Mesothelial cell of epicardium (in vitro differentiated cells): ENCODE measurements around the gene OPN1LW. TPM values are rescaled to one million over a fixed set of nuclear protein-coding genes. Genes with fewer than 3 reads are reported as not detected.
"Not testable (repeated sequence)": the region's sequence is repeated elsewhere in the genome, so short reads cannot be mapped to it uniquely, and the experiment has no call there.

ENCODE experiments used
- DNase-seq, 2 experiments: peaks; one replicate each; pipeline ENCODE4 v3.0.0; 2021; ENCODE audit warnings: low spot score in 2 of 2; ENCODE audit not compliant: unreplicated experiment in 2 of 2
- H3K27ac Mint-ChIP-seq: 2 replicates; pipeline ENCODE4 v1.8.0; 2021; ENCODE audit warnings: mixed read lengths
- H3K27me3 Mint-ChIP-seq: 2 replicates; pipeline ENCODE4 v1.8.0; 2021; ENCODE audit warnings: low read depth, mixed read lengths
- H3K36me3 Mint-ChIP-seq: 2 replicates; pipeline ENCODE4 v1.8.0; 2021; ENCODE audit warnings: mixed read lengths
- H3K4me1 Mint-ChIP-seq: 2 replicates; pipeline ENCODE4 v1.8.0; 2021; ENCODE audit warnings: mixed read lengths
- H3K4me3 Mint-ChIP-seq: 2 replicates; pipeline ENCODE4 v1.8.0; 2021; ENCODE audit warnings: mild to moderate bottlenecking, moderate library complexity, mixed read lengths
- H3K9me3 Mint-ChIP-seq: 2 replicates; pipeline ENCODE4 v1.8.0; 2021; ENCODE audit warnings: mixed read lengths
- CTCF ChIP-seq: fragments of 200-600 bp; sonication (generic); IDR thresholded peaks from one replicate; pipeline ENCODE4 v1.5.0; 2021; ENCODE audit warnings: antibody characterized with exemption; ENCODE audit not compliant: unreplicated experiment
- total RNA-seq: library from RNA; stranded (reverse); gene quantifications from 3 replicates; pipeline ENCODE4 v1.2.1, GENCODE V29; 2021

The OPN1LW gene
- total RNA-seq: not detected in 3 replicates

GRCh38 chrX:154144010-154144409 lies at the start of gene OPN1LW:
OPN1LW (plus strand) TSS chrX:154144243; CDS start chrX:154144284, 41 bp downstream.
- not testable (repeated sequence) for H3K4me3 Mint-ChIP-seq, H3K27ac Mint-ChIP-seq, H3K36me3 Mint-ChIP-seq, H3K4me1 Mint-ChIP-seq, DNase-seq, H3K27me3 Mint-ChIP-seq
- peaks cover 15% of the 10 kb centered on the region for H3K9me3 Mint-ChIP-seq

DNA sequence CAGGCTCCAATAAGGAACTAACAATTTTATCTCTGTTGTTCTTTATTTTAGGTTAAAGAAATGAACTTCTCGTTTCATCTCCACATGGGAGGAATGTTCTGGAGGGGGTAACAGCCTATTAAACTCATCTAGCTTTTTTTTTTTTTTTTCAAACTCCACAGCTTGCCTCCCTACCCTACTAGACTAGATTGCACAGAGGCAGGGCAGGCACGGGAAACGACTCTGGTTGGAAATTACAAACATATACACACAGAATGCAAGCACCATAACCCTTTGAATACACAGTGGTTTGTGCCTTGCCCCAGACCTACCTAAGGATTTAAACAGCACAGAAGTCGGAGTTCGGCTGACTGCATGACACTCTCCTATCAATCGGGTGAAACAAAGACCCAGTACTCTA lies 49.2 kb upstream of the OPN1LW start:
- peaks cover 4% of the 10 kb centered on the region for H3K36me3 Mint-ChIP-seq
- TF ChIP-seq CTCF: no peak
- DNase-seq: no peak
- peak overlapping the region; percentile 76 for H3K4me3 Mint-ChIP-seq
- no peaks in the 10 kb centered on the region for H3K9me3 Mint-ChIP-seq
- peak overlapping the region; percentile 54 for H3K27ac Mint-ChIP-seq
- H3K4me1 Mint-ChIP-seq: peaks cover 44% of the 10 kb centered on the region
- H3K27me3 Mint-ChIP-seq: no peaks in the 10 kb centered on the region

DNA sequence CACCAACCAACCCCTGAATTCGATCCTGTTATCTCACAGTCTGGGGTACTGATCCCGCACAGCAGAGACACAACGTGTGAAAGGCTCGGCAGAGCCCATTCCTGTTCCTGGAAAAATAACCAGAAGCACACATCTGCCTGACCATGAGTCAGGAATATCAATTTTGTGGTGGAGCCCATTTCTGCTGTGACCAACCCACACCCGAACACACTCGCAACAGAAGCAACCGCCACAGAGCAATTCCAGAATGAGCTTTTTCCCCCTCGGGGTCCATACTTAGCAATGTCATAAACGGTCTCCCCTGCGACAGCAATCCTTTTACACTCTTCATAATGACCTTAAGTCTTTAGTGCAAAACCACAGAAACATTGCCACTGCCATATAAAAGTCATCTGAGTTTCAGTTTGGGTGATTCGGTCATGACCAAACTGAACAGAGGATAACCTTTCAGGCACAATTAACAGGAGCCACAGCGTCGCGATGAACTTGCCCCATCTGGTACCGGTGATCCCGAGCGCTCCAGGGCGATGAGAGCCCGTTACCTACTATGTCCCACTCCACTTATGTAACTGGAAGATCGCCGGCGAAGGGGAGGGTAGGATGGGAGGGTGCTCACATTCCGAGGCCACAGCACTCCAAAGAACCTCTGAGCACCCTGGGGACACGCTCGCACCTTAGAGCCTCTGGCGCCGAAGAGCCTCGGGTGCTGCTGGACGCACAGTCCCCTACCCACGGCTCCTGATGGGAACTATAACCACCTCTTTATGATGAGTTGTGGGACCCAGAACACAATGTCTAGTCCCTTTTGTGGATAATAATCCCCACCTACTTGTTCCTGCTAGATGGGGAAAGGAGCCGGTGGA lies 47.7 kb upstream of the OPN1LW start:
- H3K27me3 Mint-ChIP-seq: peaks cover 3% of the 10 kb centered on the region
- DNase-seq: no peak
- peak overlapping the region; percentile 76 for H3K4me3 Mint-ChIP-seq
- TF ChIP-seq CTCF: no peak
- H3K36me3 Mint-ChIP-seq: no peaks in the 10 kb centered on the region
- peaks cover 44% of the 10 kb centered on the region for H3K4me1 Mint-ChIP-seq
- no peaks in the 10 kb centered on the region for H3K9me3 Mint-ChIP-seq
- peak overlapping the region; percentile 89 for H3K27ac Mint-ChIP-seq

GRCh38 chrX:154097003-154097588 lies 46.9 kb upstream of the OPN1LW start:
- Mint-ChIP-seq H3K9me3 (peaks cover 4% of the 10 kb centered on the region), H3K36me3 (no peaks in the 10 kb centered on the region), H3K27ac (peak overlapping the region; percentile 89), H3K4me3 (peak overlapping the region; percentile 76), H3K4me1 (peaks cover 43% of the 10 kb centered on the region), H3K27me3 (peaks cover 3% of the 10 kb centered on the region)
- TF ChIP-seq CTCF: no peak
- DNase-seq: peak; percentile 77 to 78

GRCh38 chrX:154097589-154098541 lies 46.2 kb upstream of the OPN1LW start, which contains the start of gene MECP2:
MECP2 (minus strand) TSS chrX:154097717.
- TF ChIP-seq CTCF: no peak
- H3K9me3 Mint-ChIP-seq: peaks cover 6% of the 10 kb centered on the region

More at GRCh38 chrX:154097589-154098541, 46.2 kb upstream of the OPN1LW start, which contains the start of gene MECP2:
- H3K36me3 Mint-ChIP-seq: no peaks in the 10 kb centered on the region
- peak within 1 kb of the TSS; percentile 76 for H3K4me3 Mint-ChIP-seq
- peaks cover 36% of the 10 kb centered on the region for H3K4me1 Mint-ChIP-seq
- peak within 1 kb of the TSS; percentile 89 for H3K27ac Mint-ChIP-seq
- peaks cover 3% of the 10 kb centered on the region for H3K27me3 Mint-ChIP-seq
- peak; percentile 81 to 88 for DNase-seq
